ENCODE measurements around the gene THSD7B.
"Not testable (repeated sequence)": the region's sequence is repeated elsewhere in the genome, so short reads cannot be mapped to it uniquely, and the experiment has no call there.

The THSD7B gene, protein sequence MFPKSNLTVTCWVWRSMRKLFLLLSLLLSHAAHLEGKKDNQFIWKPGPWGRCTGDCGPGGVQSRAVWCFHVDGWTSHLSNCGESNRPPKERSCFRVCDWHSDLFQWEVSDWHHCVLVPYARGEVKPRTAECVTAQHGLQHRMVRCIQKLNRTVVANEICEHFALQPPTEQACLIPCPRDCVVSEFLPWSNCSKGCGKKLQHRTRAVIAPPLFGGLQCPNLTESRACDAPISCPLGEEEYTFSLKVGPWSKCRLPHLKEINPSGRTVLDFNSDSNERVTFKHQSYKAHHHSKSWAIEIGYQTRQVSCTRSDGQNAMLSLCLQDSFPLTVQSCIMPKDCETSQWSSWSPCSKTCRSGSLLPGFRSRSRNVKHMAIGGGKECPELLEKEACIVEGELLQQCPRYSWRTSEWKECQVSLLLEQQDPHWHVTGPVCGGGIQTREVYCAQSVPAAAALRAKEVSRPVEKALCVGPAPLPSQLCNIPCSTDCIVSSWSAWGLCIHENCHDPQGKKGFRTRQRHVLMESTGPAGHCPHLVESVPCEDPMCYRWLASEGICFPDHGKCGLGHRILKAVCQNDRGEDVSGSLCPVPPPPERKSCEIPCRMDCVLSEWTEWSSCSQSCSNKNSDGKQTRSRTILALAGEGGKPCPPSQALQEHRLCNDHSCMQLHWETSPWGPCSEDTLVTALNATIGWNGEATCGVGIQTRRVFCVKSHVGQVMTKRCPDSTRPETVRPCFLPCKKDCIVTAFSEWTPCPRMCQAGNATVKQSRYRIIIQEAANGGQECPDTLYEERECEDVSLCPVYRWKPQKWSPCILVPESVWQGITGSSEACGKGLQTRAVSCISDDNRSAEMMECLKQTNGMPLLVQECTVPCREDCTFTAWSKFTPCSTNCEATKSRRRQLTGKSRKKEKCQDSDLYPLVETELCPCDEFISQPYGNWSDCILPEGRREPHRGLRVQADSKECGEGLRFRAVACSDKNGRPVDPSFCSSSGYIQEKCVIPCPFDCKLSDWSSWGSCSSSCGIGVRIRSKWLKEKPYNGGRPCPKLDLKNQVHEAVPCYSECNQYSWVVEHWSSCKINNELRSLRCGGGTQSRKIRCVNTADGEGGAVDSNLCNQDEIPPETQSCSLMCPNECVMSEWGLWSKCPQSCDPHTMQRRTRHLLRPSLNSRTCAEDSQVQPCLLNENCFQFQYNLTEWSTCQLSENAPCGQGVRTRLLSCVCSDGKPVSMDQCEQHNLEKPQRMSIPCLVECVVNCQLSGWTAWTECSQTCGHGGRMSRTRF (N-terminal part only)

DNA sequence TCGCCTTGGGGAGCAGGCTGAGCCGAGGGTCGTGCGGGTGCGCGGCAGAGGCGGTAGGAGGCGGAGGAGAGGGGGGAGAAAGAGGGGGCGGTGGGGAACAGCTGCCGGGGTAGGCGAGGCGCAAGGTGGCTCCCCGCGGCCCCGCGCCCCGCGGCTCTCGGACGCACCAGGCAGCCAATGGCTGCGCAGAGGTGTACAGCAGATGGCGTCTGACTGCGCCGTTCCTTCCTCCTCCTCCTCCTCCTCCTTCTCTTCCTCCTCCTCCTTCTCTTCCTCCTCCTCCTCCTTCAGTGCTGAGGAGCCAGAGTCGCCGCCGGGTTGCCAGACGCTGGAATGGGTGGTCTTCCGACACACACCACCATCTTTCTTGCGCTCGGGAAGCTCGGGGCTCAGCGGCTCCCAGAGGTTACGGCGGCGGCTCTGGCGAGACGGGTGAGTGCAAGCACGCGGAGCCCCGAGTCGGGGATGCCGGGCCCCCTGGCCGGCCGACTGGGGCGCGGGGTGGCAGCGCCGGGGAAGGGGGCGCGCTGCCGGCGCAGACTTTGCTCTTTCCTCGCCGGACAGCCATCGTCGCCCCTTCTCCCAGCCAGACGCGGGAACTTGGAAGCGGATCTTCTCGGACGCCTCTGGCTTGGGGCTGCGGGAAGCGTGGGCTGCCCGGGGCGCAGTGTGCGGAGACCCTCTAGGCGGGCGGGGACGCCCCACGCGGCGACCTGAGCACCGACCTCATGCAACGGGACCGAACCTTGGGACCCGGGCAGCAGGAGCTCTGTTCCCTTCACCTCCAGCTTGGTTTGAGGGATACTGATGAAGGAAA, at the start of gene THSD7B:
Gene THSD7B, plus strand, starts transcription at position 290 of the 817 bp plus-strand sequence. CDS start 116,634 bp downstream, outside the sequence.
- H3K27ac ChIP-seq = peak within 1 kb of the TSS in 1 of 21 experiments; percentile 25
- peak within 1 kb of the TSS; percentile 1 to 37 (median 17) for H3K4me3 ChIP-seq

DNA sequence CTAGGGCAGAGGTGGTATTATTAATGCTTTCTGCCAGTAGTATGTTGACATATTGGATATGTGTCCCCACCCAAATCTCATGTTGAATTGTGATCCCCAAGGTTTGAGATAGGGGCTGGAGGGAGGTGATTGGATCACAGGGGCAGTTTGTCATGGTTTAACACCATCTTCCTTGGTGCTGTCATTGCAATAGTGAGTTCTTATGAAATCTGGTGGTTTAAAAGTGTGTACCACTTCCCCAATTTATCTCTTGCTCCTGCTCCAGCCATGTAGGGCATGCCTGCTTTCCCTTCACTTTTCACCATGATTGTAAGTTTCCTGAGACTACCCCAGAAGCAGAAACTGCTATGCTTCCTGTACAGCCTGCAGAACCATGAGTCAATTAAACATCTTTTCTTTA, 47.1 kb upstream of the THSD7B start:
- Histone ChIP-seq H3K4me3 (no peak overlapping the region), H3K27ac (no peak overlapping the region)

DNA sequence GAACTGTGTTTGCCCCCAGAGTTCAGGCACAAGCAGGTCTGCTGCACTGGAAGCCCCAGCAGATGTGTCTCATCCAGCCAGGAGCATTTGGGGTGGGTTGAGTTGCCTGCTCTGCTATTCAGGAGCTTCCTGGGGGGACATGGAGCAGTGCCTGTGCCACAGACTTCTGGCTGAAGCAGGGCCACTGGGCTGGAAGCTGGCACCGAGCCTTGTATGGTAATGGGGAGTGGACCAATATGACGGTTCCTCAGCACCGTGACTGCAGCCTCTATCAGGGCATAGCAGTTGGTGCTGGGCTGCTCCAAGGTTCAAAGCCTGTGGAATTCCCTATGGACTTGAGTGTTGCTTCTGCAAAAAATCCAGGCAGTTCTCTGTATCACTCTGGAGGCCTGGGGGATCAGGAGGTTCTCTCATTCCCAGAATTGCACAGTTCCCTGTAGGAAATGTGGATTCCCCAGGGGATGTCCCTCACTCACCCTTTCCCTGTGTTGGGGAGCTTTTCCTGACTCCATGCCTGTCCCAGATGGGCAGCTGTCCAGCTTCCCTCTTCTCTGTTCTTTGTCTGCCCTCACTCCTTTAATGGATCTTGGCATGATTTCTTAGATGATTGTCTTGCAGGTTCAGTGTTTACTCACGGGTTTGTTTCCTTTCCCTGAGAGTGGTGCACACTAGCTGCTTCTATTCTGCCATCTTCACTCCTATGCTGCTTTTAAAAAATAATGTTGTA, 37.2 kb upstream of the THSD7B start:
- no peak overlapping the region for H3K4me3 ChIP-seq
- H3K27ac ChIP-seq = no peak overlapping the region

DNA sequence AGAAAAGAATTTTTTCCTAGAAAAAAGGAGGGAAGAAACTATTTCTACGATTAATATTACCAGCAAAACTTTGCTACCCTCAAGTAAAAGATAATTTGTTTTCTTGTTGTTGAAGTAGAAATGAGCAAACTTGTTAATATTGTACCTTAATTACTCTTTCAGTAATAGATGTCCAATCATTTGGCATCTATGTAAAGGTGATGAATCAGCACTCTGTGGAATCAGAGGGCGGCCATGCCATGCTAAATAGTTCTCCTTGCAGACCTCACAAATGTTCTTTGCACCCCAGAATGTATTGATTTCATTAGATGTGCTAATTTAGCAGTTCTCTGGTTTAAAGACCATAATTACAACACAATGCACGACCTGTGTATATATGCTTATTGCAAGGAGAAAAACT, 29.1 kb upstream of the THSD7B start:
- Histone ChIP-seq H3K27ac (no peak overlapping the region), H3K4me3 (no peak overlapping the region)

DNA sequence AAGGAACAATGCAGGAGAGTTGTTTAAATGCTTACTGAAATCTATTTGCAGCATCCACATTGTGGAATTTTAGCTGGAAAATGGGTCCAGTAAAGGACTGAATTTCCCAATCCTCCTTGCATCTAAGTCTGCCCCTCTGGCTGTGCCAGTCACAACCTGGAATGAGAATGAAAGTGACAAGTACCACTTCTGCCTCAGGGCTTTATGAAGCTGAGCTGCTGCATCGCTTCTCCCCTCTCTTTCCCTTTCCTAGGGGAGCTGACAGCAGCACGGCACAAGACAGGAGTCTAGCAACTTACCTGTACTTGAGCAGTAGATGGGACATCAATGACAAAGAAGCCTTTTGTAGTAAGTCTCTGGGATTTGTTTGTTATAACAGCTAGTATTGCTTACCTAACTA, 27.3 kb upstream of the THSD7B start:
- no peak overlapping the region for H3K27ac ChIP-seq
- H3K4me3 ChIP-seq = no peak overlapping the region

DNA sequence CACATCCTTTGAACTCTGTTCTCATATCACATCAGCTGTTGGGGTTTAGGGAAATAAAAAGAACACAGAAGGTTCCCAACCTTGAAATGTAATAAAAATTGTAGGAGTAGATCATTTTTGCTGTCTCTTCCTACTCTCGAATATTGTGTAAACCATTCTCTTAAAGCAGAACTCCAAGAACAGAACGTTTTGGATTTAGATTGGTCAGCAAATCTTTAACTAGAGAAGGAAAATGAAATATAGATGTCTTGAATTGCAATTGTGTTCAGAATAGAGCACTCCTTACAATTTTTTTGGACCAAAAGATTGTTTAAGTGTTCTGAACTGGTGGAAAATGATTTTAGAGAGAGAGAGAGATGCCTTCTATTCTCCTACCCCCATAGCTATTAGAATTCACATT, 23.9 kb upstream of the THSD7B start:
- Histone ChIP-seq H3K27ac (no peak overlapping the region), H3K4me3 (no peak overlapping the region)

DNA sequence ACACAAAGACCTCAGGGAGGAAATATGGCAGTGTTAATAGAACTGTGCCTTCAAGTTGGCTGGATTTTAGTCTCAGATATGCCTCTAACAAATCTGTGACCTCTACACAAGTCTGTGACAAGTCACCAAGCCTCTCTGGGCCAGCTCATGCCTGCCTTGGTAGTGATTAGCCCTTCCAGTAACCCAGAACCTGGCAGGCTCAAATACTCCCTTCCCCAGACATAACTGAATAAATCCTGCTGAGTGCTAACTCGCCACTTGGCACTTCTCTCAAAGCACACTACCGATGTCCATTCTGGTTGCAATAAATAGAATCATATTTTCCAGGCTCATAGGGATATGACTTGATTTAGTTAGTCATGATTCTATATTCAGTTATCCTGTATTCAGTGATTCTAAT, 15.3 kb upstream of the THSD7B start:
- Histone ChIP-seq H3K4me3 (no peak overlapping the region), H3K27ac (no peak overlapping the region)

DNA sequence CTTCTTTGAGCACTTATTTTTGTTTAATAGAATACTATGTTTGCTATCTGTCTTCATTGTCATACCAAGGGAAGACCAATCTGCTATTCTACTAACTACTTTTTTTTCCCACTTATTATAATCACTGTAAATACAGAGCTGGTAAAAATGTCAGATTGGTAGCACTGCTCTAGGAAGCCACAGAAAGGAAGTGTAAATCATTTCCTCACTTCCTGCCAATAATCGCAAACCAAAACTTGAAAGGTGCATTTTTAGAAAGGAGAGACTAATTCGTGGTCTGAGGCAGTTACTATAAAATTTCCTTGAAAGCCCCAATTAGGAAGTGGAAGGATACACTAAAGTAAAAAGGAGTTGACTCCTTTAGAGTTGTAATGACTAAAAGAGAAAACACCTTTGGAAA, 13.9 kb upstream of the THSD7B start:
- no peak overlapping the region for H3K27ac ChIP-seq
- H3K4me3 ChIP-seq = no peak overlapping the region

DNA sequence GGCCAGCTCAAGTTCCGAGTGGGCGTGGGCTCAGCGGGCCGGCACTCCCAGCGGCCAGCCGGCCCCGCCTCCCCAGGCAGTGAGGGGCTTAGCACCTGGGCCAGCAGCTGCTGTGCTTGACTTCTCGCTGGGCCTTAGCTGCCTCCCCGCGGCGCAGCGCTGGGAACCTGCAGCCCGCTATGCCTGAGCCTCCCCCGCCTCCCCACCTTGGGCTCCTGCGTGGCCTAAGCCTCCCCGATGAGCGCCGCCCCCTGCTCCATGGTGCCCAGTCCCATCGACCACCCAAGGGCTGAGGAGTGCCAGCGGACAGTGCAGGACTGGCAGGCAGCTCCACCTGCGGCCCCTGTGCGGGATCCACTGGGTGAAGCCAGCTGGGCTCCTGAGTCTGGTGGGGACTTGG, 6.8 kb upstream of the THSD7B start:
- not testable (repeated sequence) for H3K4me3 ChIP-seq, H3K27ac ChIP-seq

DNA sequence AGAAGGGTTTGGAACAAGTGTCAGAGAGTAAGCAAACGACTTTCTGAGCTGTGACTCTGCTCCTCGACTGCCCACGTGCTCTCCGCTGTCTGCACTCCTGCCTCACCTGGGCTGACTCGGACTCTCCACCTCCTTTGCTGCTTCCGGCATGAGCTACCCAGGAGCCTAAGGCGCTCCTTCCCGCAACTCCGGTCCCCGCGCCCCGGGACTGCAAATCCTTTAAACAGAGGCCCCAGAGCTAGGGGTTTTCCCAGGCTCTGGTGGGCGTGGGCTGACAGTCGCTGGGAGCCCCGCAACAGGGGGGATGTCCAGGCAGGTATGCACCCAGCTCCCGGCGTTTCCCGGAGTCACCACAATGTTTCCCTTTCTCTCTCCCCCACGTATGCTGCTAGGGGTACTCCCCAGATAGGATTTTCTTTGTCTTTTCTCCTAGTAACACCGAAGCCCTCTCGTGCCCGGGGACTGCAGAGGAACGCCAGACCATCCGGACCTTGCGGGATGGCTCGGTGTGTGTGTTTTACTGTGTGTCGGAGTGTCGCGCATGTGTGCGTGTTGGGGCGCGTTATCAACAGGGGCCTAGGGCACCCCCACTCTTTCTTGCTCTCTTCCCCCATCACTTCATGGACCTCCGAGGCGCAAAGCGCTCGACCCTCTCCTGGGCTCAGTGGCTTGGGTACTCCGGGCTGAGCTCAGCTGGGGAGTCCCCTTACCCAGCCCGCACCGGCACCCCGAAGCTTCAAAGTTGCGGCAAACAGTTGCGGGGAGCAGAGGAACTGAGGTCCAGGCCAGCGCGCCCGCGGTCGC, 691 bp upstream of the THSD7B start:
- H3K27ac ChIP-seq = peak overlapping the region in 1 of 21 experiments; percentile 25
- peak overlapping the region in 6 of 7 experiments; percentile 1 to 37 (median 20) for H3K4me3 ChIP-seq

DNA sequence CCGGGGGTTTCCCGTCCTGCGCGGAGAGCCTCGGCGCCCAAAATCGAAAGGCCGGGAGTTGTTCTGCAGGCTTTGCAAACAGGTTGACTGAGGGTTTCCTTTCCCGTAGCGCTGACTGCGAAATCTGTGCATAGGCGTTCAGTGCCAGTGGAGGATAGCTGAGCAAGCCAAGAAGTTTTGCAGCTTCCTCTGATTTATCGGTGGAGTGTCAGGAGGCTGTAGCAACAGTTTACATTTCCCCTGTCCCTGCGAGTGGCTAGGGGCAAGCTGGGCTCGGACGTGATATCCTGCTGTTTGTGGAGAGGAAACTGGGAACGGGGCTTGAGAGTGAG, 694 bp downstream of the THSD7B start:
- peak overlapping the region; percentile 1 to 37 (median 17) for H3K4me3 ChIP-seq
- no peak overlapping the region for H3K27ac ChIP-seq

DNA sequence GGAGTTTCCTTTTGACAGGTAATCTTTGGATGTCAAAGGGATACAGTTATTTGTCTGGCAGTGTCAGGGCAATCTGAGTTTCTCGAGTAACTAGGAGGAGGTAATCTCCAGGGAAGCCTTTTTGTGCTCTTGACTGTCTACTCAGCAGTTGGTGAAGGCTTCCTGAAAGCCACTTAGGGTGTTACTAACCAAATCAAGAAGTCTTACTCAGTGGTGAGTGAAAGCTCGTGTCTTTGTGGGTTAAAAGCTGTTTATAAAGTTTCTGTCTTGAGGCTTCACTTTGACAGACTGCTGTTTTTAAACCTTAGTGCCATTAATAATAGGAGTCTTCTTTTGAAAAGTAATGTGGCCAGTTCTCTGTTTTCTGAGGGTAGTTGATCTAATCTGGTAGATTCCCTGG, 1.7 kb downstream of the THSD7B start:
- H3K27ac ChIP-seq = no peak overlapping the region
- H3K4me3 ChIP-seq = no peak overlapping the region

DNA sequence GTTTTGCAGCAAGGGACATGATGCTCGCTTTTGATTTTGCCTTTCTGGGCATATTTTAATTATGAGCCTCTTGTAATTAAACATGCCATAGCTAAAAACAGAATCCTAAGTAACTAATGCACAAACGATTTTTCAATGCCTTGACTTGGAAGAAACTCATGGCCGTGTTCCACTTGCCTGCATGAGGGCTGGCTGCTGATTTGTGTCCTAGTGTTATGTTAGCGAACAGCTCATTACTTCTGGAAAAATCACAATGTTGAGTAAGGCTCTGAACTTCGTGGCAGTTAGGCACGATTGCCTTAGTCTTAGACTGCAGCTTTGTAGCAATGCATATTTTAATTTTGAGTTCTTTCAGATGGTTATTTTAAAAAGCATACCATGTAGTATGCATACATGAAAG, 4.5 kb downstream of the THSD7B start:
- no peak overlapping the region for H3K4me3 ChIP-seq

DNA sequence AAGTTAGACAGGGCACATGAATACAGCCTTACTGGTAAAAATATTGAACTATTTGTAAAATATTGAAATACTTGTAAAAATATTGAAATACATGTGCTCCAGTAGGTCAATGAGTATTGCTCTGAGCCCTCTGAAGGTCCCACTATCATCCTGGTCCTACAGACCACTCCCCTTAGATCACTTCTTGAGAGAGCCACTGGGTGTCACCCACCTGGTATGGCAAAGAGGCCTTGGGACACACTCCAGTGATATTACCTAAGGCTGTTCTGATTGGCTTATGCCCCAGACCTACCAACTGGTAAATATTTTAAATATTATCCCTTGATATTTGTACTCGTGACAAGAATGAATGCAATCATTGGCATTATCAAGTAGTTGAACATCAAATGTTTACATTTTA, 5.0 kb downstream of the THSD7B start:
- Histone ChIP-seq H3K27ac (no peak overlapping the region), H3K4me3 (no peak overlapping the region)

More for the DNA sequence above, 4.5 kb downstream of the THSD7B start:
- no peak overlapping the region for H3K27ac ChIP-seq

DNA sequence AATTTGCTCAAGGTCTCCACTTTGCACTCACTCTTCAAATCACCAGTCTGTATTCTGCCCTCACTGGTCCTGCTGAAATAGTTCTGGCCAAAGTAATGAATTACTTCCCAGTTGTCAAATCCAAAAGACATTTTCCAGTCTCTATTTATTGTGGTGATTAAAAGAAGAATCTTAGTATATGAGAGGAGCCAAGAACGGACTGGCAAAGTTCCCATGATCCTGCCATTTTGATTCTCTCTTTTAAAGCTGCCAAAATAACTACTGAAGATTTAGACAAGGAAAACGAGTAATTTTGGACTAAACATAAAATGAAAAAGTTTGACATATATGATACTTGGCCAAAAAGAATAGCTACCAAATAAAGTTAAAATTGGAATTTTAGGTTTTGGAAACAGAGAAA, 12.0 kb downstream of the THSD7B start:
- H3K27ac ChIP-seq = no peak overlapping the region
- no peak overlapping the region for H3K4me3 ChIP-seq

DNA sequence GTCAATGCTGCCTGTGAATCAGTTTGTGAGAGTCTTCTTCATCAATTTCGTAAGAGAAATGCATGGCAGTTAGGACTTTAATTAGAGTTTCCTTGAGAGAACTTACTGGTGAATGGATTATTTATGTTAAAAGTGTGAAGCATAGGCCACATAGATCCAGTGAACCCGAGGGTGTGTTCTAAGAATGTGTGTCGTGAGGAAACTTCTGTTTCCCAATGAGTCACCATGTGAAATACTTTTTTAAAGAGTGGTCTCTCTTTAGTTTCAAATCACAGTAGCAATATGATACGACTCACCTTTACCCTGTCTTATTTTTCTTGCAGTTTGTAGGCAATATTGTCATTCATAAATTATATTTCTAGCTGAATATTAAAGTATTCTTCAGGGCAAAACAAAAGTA, 18.5 kb downstream of the THSD7B start:
- no peak overlapping the region for H3K27ac ChIP-seq
- H3K4me3 ChIP-seq = no peak overlapping the region

DNA sequence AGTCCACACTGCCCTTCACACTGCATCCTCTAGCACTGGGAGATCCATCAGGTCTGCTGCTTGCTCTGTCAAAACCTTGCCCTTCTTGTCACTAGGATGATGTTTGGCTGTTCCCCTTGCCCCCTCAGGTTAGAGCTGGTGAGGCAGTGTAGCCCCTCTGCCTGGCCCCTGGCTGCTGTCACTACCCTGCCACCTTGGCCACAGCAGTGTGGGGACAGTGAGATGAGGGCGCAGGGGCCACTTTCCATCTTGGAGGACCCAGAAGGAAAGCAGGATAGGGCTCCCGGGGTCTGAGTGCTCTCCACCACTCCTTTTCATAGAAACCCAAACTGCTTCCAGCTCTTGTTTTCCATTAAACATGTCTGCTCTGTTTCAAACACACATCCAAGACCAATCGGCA, 19.9 kb downstream of the THSD7B start:
- H3K27ac ChIP-seq = no peak overlapping the region
- no peak overlapping the region for H3K4me3 ChIP-seq

DNA sequence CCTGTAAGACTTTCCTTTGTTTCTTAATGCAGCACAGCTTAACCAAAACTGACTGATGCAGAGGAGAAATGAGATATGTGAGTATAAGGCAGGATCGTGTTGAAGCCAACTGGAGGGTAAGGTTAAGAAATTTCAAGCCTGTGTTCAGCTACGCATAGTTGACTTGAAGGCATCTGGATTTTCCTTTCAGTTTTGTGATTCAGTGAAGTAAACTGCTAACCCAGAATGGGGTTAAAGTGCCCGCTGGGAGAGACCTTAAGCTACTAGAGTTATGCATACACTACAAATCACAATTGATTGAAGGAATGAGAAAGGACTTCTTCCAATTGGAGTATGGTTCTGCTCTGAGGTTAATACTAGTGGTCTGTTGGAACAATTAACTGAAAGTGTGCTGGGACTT, 22.6 kb downstream of the THSD7B start:
- no peak overlapping the region for H3K27ac ChIP-seq
- no peak overlapping the region for H3K4me3 ChIP-seq

All from skin epidermis (tissue), 12 donors.